Skeletal muscle tissue (tissue), 4 donors: ENCODE results near the gene CSRP1. TPM values are rescaled to one million over a fixed set of nuclear protein-coding genes. Genes with fewer than 3 reads are reported as not detected.

ENCODE experiments used
- H3K27ac ChIP-seq: one replicate; pipeline ENCODE4 v1.7.0; 2013; ENCODE audit warnings: mild to moderate bottlenecking, low read depth, low read length, inconsistent platforms
- H3K27me3 ChIP-seq, 3 donors: one replicate each; pipeline ENCODE4 v1.7.0; 2013; ENCODE audit warnings: low read length in 3 of 3; ENCODE audit not compliant: control insufficient read depth in 3 of 3, insufficient read depth in 3 of 3
- H3K36me3 ChIP-seq, 3 donors: one replicate each; pipeline ENCODE4 v1.7.0; 2013; ENCODE audit warnings: low read length in 3 of 3; ENCODE audit not compliant: control insufficient read depth in 3 of 3, insufficient read depth in 3 of 3
- H3K4me1 ChIP-seq, 3 donors: one replicate each; pipeline ENCODE4 v1.7.0; 2013; ENCODE audit warnings: low read length in 3 of 3, mild to moderate bottlenecking in 3 of 3; ENCODE audit not compliant: control insufficient read depth in 3 of 3, insufficient read depth in 3 of 3
- H3K4me3 ChIP-seq, 3 donors: one replicate each; pipeline ENCODE4 v1.7.0; 2013; ENCODE audit warnings: low read length in 3 of 3
- H3K9ac ChIP-seq, 3 donors: one replicate each; pipeline ENCODE4 v1.7.0; 2013; ENCODE audit warnings: low read length in 3 of 3, mild to moderate bottlenecking in 3 of 3, moderate library complexity in 2 of 3, low read depth in 1 of 3
- H3K9me3 ChIP-seq, 3 donors: one replicate each; pipeline ENCODE4 v1.7.0; 2013; ENCODE audit warnings: low read length in 3 of 3; ENCODE audit not compliant: control insufficient read depth in 3 of 3
- total RNA-seq: library from RNA; depleted of rRNA; stranded (reverse); fragments of >200 nt; gene quantifications from one replicate; pipeline ENCODE4 v1.2.3, GENCODE V29; 2014
- donor health status: Osteomylitis.

CSRP1 gene
- total RNA-seq, 1 donor from 2014 or later, result 42.8 TPM

DNA sequence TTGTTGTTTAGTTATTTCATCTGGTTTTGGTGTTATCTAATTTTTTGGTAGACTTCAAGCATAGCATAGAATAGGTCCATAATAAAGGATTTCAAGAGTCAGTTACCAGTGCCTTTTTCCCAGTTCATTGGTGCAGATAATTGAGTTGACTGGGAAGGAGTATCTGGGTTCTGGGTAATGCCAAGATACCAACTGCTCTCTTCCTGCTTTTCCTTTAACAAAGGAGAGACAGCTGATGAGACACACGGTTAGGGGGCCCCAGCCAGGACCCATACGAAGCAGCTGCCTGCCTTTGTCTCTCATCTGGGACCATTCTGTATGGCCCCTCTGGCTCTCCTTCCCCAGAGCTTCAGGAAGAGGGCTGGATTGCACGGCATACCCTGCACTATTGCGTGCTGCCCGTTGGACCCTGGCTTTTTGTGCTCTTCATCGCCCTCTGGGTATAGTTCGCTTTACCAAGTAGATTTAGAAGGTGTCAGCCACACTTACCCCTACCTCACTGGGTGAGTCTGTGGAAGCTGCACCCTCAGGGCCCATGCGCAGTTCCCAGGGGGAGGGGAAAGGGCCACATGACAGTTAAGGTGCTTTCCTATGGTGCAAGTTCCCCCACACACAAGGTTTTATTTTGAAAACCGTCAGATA, 39.0 kb upstream of the CSRP1 start:
- H3K27ac ChIP-seq, result no peak overlapping the region
- H3K9ac ChIP-seq, result peak overlapping the region in 1 of 3 donors; percentile 4
- peaks cover 2 to 4% (median 3%) of the 10 kb centered on the region in 3 donors for H3K4me1 ChIP-seq
- H3K27me3 ChIP-seq, result no peaks in the 10 kb centered on the region
- no peaks in the 10 kb centered on the region for H3K36me3 ChIP-seq
- H3K9me3 ChIP-seq, result no peaks in the 10 kb centered on the region
- H3K4me3 ChIP-seq, result no peak overlapping the region

GRCh38 chr1:201544710-201545109, 37.8 kb upstream of the CSRP1 start:
- Histone ChIP-seq H3K27ac (no peak overlapping the region), H3K9ac (no peak overlapping the region), H3K27me3 (peaks cover 5 to 7% (median 6%) of the 10 kb centered on the region in 3 donors), H3K4me1 (peaks cover 5 to 10% (median 6%) of the 10 kb centered on the region in 3 donors), H3K4me3 (no peak overlapping the region), H3K9me3 (no peaks in the 10 kb centered on the region), H3K36me3 (no peaks in the 10 kb centered on the region)

GRCh38 chr1:201543871-201544642, 37.1 kb upstream of the CSRP1 start:
- H3K36me3 ChIP-seq, result no peaks in the 10 kb centered on the region
- H3K9me3 ChIP-seq, result no peaks in the 10 kb centered on the region
- H3K27ac ChIP-seq, result no peak overlapping the region
- no peak overlapping the region for H3K4me3 ChIP-seq
- peaks cover 10 to 14% (median 11%) of the 10 kb centered on the region in 3 donors for H3K27me3 ChIP-seq
- H3K4me1 ChIP-seq, result peaks cover 10 to 16% (median 11%) of the 10 kb centered on the region in 3 donors
- H3K9ac ChIP-seq, result no peak overlapping the region

DNA sequence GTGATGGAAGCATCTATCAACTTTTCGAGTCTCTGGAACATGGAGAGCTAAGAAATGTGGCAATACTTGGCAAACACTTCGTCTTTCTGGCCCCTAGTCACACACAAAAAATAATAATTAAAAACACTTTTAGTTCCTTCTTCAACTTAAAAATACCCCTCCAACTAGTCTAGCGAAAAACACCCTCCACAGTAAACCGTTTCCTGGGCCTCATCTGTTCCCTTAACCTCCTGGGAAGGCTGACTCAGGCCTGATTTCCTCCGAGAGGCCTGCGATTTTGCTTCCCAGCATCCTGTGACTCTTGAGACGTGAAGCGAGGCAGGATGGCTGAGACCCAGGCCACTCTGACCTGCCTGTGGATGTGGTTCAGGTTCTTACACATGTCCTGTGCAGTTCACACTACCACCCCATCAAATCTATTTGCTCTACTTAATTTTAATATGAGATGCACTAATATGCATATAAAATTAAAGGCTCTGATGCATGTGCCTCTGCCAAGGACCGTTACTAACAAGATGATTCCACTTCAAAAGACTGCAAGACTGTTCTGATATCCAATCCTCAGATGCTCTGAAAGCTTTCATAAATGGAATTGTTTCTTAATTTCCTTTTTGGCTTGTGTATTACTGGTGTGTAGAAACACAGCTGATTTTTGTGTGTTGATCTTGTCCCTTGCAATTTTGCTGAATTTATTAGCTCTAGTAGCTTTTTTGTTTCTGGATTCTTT, 35.5 kb upstream of the CSRP1 start:
- Histone ChIP-seq H3K9me3 (no peaks in the 10 kb centered on the region), H3K4me1 (peaks cover 22 to 29% (median 23%) of the 10 kb centered on the region in 3 donors), H3K27me3 (peaks cover 22 to 29% (median 26%) of the 10 kb centered on the region in 3 donors), H3K4me3 (no peak overlapping the region), H3K27ac (peak overlapping the region; percentile 75), H3K36me3 (no peaks in the 10 kb centered on the region), H3K9ac (no peak overlapping the region)

DNA sequence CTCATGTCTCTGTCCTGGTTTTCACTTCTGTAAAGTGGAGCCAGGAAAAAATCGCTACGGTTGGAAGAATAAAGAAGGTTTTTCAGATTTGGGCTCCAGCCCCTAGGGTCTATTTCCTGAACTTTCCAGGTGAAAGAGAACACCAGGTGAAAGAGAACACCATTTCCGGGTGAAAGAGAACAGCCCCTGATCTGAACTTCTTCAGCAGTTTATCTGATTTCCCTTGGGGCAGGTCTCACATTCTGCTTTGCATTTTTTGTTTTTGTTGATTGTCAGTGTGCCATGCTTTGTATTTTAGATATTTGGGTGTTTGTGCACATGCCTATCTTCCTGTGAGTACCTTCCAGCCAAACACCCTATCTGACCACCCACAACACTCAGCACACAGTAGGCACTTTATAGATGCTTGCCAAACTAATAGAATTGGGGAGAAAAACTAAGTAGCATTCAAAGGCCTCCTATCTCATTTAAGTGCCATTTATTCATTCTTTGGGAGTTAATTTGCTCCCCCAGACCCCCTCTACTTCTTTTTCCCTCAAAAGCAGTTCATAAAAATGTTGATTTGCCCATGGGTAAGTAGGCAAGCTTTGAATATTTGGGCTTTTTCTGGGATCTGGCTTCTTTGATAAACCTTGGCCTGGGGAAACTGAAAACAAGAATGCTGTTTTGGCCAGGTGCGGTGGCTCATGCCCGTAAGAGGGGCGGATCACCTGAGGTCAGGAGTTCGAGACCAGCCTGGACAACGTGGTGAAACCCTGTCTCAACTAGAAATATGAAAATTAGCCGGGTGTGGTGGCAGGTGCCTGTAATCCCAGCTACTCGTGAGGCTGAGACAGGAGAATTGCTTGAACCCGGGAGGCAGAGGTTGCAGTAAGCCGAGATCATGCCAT, 34.2 kb upstream of the CSRP1 start:
- Histone ChIP-seq H3K4me3 (no peak overlapping the region), H3K27me3 (peaks cover 22 to 42% (median 38%) of the 10 kb centered on the region in 3 donors)

DNA sequence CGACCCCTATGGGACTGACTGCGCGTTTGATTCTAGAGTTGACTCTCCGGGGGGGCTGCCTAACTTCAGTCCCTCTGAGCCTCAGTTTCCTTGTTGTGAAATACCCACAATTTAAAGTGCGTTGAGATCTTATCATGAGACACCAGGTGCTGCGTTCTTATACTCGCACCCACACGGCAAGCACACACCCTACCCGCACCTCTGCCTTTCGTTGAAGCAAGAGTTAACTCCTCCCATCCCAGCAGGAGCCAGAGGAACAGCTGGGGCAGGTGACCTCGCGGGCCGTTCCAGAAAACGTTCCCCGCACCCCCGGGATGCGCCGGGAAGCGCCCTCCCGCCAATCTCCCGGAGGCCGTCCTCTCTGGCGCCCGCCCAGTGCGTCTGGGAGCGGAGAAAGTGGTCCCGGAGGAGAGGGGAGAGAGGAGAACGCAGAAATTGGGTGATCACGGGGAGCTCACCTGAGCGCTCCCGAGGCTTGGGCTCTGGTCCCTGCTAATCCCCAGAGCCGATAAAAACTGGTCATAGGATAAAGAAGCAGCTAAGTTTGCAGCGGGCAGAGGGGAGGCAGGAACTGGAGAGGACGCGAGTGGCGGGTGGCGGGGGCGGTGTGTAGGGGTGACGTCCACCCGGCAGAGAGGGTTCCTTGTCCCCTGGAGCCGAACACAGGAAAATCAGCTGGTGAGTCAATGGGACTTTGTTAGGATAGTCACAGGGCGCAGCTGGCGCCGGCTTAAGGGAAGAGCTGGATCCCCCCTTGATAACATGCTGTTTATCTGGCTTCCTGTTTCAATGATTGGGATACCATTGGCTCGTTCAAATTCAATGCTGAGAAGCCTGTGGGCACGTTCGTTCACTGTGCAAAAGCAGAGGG, 32.9 kb upstream of the CSRP1 start:
- no peaks in the 10 kb centered on the region for H3K36me3 ChIP-seq
- H3K27ac ChIP-seq, result peak overlapping the region; percentile 74
- peaks cover 37 to 47% (median 43%) of the 10 kb centered on the region in 3 donors for H3K4me1 ChIP-seq
- peaks cover 22 to 42% (median 41%) of the 10 kb centered on the region in 3 donors for H3K27me3 ChIP-seq
- peak overlapping the region; percentile 69 to 83 (median 71) for H3K4me3 ChIP-seq
- H3K9ac ChIP-seq, result peak overlapping the region; percentile 59 to 74 (median 63)
- no peaks in the 10 kb centered on the region for H3K9me3 ChIP-seq

More for the DNA sequence above, 34.2 kb upstream of the CSRP1 start:
- H3K9me3 ChIP-seq, result no peaks in the 10 kb centered on the region
- H3K9ac ChIP-seq, result no peak overlapping the region
- H3K36me3 ChIP-seq, result no peaks in the 10 kb centered on the region
- H3K4me1 ChIP-seq, result peaks cover 29 to 39% (median 34%) of the 10 kb centered on the region in 3 donors
- peak overlapping the region; percentile 75 for H3K27ac ChIP-seq

DNA sequence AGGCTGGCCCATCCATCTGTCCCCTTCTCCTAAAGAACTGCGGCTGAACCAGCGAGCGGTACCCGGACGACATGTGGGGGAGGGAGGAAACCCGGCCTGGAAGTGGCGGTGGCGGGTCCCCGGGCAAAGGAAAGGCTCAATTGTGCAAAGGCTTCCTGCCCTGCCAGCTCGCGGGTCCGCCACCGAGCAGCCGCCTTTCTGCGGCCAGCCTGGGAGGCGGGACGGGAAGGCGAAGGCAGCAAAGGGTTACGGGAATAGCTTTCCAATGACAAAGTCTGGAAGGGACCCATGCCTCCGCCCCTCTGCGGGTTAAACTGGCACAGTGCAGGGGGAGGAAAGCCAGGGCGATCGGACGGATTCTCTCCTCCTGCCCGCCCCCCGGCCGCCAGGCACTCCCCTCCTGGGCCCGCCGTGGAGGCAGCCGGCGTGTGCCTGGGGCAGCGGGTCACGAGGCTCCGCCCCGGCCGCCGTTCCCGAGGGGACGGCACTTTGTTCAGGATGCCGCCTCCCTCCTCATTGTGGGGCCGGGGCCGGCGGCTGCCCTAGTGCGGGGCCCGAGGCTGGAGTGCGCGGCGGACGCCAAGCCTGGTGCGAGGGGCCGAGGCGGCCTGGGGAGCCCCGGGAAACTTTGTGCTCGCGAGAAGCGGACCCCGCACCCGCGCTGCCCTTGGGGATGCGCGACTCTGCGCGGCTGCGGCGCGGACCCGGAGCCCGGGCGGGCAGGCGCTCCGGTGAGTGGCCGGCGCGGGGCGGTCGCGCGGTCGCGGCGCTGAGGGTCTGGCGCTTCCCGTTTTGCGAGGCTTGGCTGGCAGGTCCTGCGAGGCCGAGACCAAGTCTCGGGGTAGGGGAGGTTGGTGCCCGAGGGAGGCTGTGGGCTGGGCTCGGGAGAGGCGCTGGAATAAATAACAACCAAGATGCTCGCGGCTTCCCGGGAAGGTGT, 32.0 kb upstream of the CSRP1 start, which contains the start of gene NAV1:
TSS of gene NAV1 (plus strand) at position 516 of the 940 bp plus-strand sequence. CDS start 83,758 bp downstream, outside the sequence.
- Histone ChIP-seq H3K27ac (peak within 1 kb of the TSS; percentile 74), H3K4me3 (peak within 1 kb of the TSS; percentile 69 to 83 (median 71)), H3K9me3 (no peaks in the 10 kb centered on the region), H3K4me1 (peaks cover 36 to 47% (median 43%) of the 10 kb centered on the region in 3 donors), H3K36me3 (no peaks in the 10 kb centered on the region), H3K9ac (peak within 1 kb of the TSS; percentile 59 to 74 (median 63)), H3K27me3 (peaks cover 22 to 42% (median 41%) of the 10 kb centered on the region in 3 donors)
